ENCODE results near the gene RAB35.

Gene RAB35

GRCh38 chr12:120093592-120094355, 22.8 kb downstream of the RAB35 start:
- TF ChIP-seq CTCF (IDR thresholded peaks at IDR 0.05; ENCODE audit: insufficient read depth, low read depth, low read length, missing control alignments) = no peak
- no peak for DNase-seq (ENCODE audit: low read depth)
- no peak overlapping the region for H3K4me3 ChIP-seq (ENCODE audit: low read length)

GRCh38 chr12:120093336-120093591, 23.3 kb downstream of the RAB35 start:
- no peak overlapping the region for H3K4me3 ChIP-seq (ENCODE audit: low read length)
- DNase-seq (ENCODE audit: low read depth) = no peak
- TF ChIP-seq CTCF (IDR thresholded peaks at IDR 0.05; ENCODE audit: insufficient read depth, low read depth, low read length, missing control alignments) = no peak

- no peak for TF ChIP-seq CTCF (IDR thresholded peaks at IDR 0.05; ENCODE audit: insufficient read depth, low read depth, low read length, missing control alignments)
- DNase-seq (ENCODE audit: low read depth) = no peak
- no peak overlapping the region for H3K4me3 ChIP-seq (ENCODE audit: low read length)
These were observed 23.8 kb downstream of the RAB35 start for GRCh38 chr12:120092551-120093335.

GRCh38 chr12:120091371-120092090, 25.0 kb downstream of the RAB35 start:
- DNase-seq (ENCODE audit: low read depth) = no peak
- no peak overlapping the region for H3K4me3 ChIP-seq (ENCODE audit: low read length)
- no peak for TF ChIP-seq CTCF (IDR thresholded peaks at IDR 0.05; ENCODE audit: insufficient read depth, low read depth, low read length, missing control alignments)

- H3K4me3 ChIP-seq (ENCODE audit: low read length) = no peak overlapping the region
- no peak for TF ChIP-seq CTCF (IDR thresholded peaks at IDR 0.05; ENCODE audit: insufficient read depth, low read depth, low read length, missing control alignments)
- DNase-seq (ENCODE audit: low read depth) = no peak
These were observed 25.8 kb downstream of the RAB35 start for GRCh38 chr12:120090626-120091295.

- no peak for DNase-seq (ENCODE audit: low read depth)
- no peak overlapping the region for H3K4me3 ChIP-seq (ENCODE audit: low read length)
- TF ChIP-seq CTCF (IDR thresholded peaks at IDR 0.05; ENCODE audit: insufficient read depth, low read depth, low read length, missing control alignments) = no peak
These were observed 26.3 kb downstream of the RAB35 start for GRCh38 chr12:120090206-120090605.

Measured in epithelial cell of esophagus (primary cell).